ENCODE results near the gene KCND1. TPM values are rescaled to one million over a fixed set of nuclear protein-coding genes. Genes with fewer than 3 reads are reported as not detected.

Gene KCND1
- total and polyA plus RNA-seq, 4 donors: 0.17 to 1.1 (median 0.28) TPM

DNA sequence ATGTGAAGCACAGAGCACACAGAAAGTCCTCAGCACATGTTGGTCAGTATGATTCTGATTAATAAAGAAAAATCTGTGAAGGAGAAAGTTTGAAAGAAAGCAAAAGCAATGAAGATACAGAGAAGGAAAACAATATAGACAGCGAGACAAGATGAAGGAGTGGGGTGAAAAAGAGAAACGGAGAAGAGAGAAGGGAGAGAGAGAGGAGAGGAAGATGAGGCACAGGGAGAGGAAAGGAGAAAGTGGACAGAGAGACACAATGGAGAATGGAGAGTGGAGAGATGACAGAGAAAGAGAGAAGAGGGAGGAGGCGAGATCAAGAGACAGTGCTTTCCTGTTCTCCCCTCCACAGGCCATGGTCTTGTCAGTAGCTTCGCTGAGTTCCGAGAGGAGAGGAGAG, 3.9 kb upstream of the KCND1 start:
- Histone ChIP-seq H3K27me3 (ENCODE audit: control insufficient read depth in 4 of 4, insufficient read depth in 4 of 4, low read length in 3 of 4) (no peaks in the 10 kb centered on the region), H3K4me1 (ENCODE audit: control insufficient read depth in 4 of 4, insufficient read depth in 4 of 4, low read length in 3 of 4) (peaks cover 3 to 8% (median 4%) of the 10 kb centered on the region in 4 donors), H3K36me3 (ENCODE audit: control insufficient read depth in 4 of 4, insufficient read depth in 3 of 4, low read depth in 1 of 4, low read length in 3 of 4) (peaks cover 5 to 27% (median 13%) of the 10 kb centered on the region in 4 donors), H3K27ac (ENCODE audit: low read depth in 1 of 2, low read length in 2 of 2) (no peak overlapping the region), H3K9ac (ENCODE audit: low read depth in 1 of 2, low read length in 2 of 2) (no peak overlapping the region), H3K4me3 (ENCODE audit: low read depth in 1 of 3, low read length in 3 of 3) (no peak overlapping the region), H3K9me3 (ENCODE audit: control insufficient read depth in 4 of 4, low read length in 3 of 4) (no peaks in the 10 kb centered on the region)
- no peak for TF ChIP-seq ATF3 (IDR thresholded peaks at IDR 0.05)
- no peak for TF ChIP-seq RXRA (IDR thresholded peaks at IDR 0.05)
- no peak for TF ChIP-seq NR2F2 (IDR thresholded peaks at IDR 0.05)
- TF ChIP-seq, protein P1, sequence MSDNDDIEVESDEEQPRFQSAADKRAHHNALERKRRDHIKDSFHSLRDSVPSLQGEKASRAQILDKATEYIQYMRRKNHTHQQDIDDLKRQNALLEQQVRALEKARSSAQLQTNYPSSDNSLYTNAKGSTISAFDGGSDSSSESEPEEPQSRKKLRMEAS (IDR thresholded peaks at IDR 0.05): no peak
- no peak for DNase-seq (ENCODE audit: low spot score)
- 96% methylated on average over 5 of the region's 5 CpGs for WGBS

DNA sequence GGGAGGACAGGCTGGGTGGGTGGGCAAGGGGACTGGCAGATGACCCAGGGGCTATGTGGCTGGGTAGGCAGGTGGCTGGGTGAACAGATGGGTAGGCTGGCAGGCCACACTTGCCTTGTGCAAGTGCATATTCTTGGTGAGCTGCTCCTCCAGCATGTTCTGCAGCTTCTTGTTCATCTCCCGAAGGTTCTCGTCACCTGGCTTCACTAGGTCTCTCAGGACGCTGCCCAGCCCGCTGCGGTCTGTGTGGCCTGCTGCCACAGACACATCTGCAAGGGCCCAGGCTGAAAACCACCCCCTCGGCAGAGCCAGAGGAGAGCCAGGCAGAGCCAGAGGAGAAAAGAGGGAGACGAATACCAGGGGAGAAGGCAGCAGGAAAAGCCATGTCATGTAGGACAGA, 3.4 kb upstream of the KCND1 start:
- no peak for DNase-seq (ENCODE audit: low spot score)

More for the DNA sequence above, 3.4 kb upstream of the KCND1 start:
- H3K4me1 ChIP-seq (ENCODE audit: control insufficient read depth in 4 of 4, insufficient read depth in 4 of 4, low read length in 3 of 4): peaks cover 3 to 8% (median 4%) of the 10 kb centered on the region in 4 donors
- H3K27me3 ChIP-seq (ENCODE audit: control insufficient read depth in 4 of 4, insufficient read depth in 4 of 4, low read length in 3 of 4): no peaks in the 10 kb centered on the region
- no peak overlapping the region for H3K27ac ChIP-seq (ENCODE audit: low read depth in 1 of 2, low read length in 2 of 2)
- TF ChIP-seq NR2F2 (IDR thresholded peaks at IDR 0.05) (no peak), RXRA (IDR thresholded peaks at IDR 0.05) (no peak), FOXA1 (IDR thresholded peaks at IDR 0.05) (no peak), SP1 (IDR thresholded peaks at IDR 0.05) (no peak), RAD21 (IDR thresholded peaks at IDR 0.05) (no peak), HNF4G (IDR thresholded peaks at IDR 0.05) (no peak), HNF4A (conservative IDR thresholded peaks at IDR 0.05) (no peak), GABPA (IDR thresholded peaks at IDR 0.05 in 1 of 2, conservative IDR thresholded peaks at IDR 0.05 in 1 of 2) (no peak), YY1 (IDR thresholded peaks at IDR 0.05) (no peak), JUND (IDR thresholded peaks at IDR 0.05) (no peak), CTCF (IDR thresholded peaks at IDR 0.05; ENCODE audit: low read depth, low read length, missing input control) (no peak)
- TF ChIP-seq, protein P2, sequence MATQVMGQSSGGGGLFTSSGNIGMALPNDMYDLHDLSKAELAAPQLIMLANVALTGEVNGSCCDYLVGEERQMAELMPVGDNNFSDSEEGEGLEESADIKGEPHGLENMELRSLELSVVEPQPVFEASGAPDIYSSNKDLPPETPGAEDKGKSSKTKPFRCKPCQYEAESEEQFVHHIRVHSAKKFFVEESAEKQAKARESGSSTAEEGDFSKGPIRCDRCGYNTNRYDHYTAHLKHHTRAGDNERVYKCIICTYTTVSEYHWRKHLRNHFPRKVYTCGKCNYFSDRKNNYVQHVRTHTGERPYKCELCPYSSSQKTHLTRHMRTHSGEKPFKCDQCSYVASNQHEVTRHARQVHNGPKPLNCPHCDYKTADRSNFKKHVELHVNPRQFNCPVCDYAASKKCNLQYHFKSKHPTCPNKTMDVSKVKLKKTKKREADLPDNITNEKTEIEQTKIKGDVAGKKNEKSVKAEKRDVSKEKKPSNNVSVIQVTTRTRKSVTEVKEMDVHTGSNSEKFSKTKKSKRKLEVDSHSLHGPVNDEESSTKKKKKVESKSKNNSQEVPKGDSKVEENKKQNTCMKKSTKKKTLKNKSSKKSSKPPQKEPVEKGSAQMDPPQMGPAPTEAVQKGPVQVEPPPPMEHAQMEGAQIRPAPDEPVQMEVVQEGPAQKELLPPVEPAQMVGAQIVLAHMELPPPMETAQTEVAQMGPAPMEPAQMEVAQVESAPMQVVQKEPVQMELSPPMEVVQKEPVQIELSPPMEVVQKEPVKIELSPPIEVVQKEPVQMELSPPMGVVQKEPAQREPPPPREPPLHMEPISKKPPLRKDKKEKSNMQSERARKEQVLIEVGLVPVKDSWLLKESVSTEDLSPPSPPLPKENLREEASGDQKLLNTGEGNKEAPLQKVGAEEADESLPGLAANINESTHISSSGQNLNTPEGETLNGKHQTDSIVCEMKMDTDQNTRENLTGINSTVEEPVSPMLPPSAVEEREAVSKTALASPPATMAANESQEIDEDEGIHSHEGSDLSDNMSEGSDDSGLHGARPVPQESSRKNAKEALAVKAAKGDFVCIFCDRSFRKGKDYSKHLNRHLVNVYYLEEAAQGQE (IDR thresholded peaks at IDR 0.05): no peak
- TF ChIP-seq, protein P3, sequence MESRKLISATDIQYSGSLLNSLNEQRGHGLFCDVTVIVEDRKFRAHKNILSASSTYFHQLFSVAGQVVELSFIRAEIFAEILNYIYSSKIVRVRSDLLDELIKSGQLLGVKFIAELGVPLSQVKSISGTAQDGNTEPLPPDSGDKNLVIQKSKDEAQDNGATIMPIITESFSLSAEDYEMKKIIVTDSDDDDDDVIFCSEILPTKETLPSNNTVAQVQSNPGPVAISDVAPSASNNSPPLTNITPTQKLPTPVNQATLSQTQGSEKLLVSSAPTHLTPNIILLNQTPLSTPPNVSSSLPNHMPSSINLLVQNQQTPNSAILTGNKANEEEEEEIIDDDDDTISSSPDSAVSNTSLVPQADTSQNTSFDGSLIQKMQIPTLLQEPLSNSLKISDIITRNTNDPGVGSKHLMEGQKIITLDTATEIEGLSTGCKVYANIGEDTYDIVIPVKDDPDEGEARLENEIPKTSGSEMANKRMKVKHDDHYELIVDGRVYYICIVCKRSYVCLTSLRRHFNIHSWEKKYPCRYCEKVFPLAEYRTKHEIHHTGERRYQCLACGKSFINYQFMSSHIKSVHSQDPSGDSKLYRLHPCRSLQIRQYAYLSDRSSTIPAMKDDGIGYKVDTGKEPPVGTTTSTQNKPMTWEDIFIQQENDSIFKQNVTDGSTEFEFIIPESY (IDR thresholded peaks at IDR 0.05): no peak
- no peak overlapping the region for H3K9ac ChIP-seq (ENCODE audit: low read depth in 1 of 2, low read length in 2 of 2)
- no peak overlapping the region for H3K4me3 ChIP-seq (ENCODE audit: low read depth in 1 of 3, low read length in 3 of 3)
- H3K36me3 ChIP-seq (ENCODE audit: control insufficient read depth in 4 of 4, insufficient read depth in 3 of 4, low read depth in 1 of 4, low read length in 3 of 4): peaks cover 2 to 27% (median 13%) of the 10 kb centered on the region in 4 donors
- H3K9me3 ChIP-seq (ENCODE audit: control insufficient read depth in 4 of 4, low read length in 3 of 4): no peaks in the 10 kb centered on the region
- WGBS: 93% methylated on average over 7 of the region's 7 CpGs
